Adrenal gland (tissue), 5 donors: ENCODE results near the gene RALGAPB.

Experiments
- POLR2A ChIP-seq, 2 donors: fragments of 450-650 bp; IDR thresholded peaks; one replicate each; pipeline ENCODE4 v1.6.1; 2017; ENCODE audit warnings: antibody characterized with exemption in 2 of 2, mild to moderate bottlenecking in 2 of 2, moderate library complexity in 1 of 2
- TF ChIP-seq, protein P1 (sequence below), 6 experiments: fragments of 450-650 bp in 4 of 6; fragments of 200-600 bp in 2 of 6; sonication (generic) in 1 of 6; IDR thresholded peaks; 1 replicate in 5 of 6; 2 replicates in 1 of 6; pipeline versions ENCODE4 v1.5.1 to v1.8.0; 2016 to 2021; ENCODE audit warnings: antibody characterized with exemption in 6 of 6, mild to moderate bottlenecking in 2 of 6, moderate library complexity in 1 of 6
- donor health status: DM: no; HTN: no; CAD: no.

GRCh38 chr20:38558596-38559360, 86.1 kb downstream of the RALGAPB start:
- TF ChIP-seq, protein P1, sequence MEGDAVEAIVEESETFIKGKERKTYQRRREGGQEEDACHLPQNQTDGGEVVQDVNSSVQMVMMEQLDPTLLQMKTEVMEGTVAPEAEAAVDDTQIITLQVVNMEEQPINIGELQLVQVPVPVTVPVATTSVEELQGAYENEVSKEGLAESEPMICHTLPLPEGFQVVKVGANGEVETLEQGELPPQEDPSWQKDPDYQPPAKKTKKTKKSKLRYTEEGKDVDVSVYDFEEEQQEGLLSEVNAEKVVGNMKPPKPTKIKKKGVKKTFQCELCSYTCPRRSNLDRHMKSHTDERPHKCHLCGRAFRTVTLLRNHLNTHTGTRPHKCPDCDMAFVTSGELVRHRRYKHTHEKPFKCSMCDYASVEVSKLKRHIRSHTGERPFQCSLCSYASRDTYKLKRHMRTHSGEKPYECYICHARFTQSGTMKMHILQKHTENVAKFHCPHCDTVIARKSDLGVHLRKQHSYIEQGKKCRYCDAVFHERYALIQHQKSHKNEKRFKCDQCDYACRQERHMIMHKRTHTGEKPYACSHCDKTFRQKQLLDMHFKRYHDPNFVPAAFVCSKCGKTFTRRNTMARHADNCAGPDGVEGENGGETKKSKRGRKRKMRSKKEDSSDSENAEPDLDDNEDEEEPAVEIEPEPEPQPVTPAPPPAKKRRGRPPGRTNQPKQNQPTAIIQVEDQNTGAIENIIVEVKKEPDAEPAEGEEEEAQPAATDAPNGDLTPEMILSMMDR (IDR thresholded peaks at IDR 0.05) = no peak
- no peak for TF ChIP-seq POLR2A (IDR thresholded peaks at IDR 0.05)
